Stimulated activated CD4-positive, alpha-beta T cell treated with anti-CD3 and anti-CD28 coated beads, Interleukin-4, amount 100 ng/mL, for 24 hours (primary cell): ENCODE results near the gene ETFA.

Source experiments
- DNase-seq: peaks from one replicate; pipeline ENCODE4 v3.0.0-alpha.2; 2020

The ETFA gene

GRCh38 chr15:76168237-76168984 is 142.9 kb downstream of the ETFA start:
- no peak for DNase-seq

- no peak for DNase-seq
Observed at GRCh38 chr15:76165951-76166350, 145.3 kb downstream of the ETFA start.
